ENCODE measurements around the gene FBXO10.
"Not testable (repeated sequence)": the region's sequence is repeated elsewhere in the genome, so short reads cannot be mapped to it uniquely, and the experiment has no call there.

Gene FBXO10

DNA sequence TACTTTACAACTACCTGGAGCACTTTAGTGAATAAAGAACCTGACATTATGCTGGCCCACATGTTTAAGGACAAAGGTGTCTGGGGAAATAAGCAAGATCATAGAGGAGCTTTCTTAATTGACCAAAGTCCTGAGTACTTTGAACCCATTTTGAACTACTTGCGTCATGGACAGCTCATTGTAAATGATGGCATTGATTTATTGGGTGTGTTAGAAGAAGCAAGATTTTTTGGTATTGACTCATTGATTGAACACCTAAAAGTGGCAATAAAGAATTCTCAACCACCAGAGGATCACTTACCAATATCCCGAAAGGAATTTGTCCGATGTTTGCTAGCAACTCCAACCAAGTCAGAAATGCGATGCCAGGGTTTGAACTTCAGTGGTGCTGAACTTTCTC lies 98.7 kb downstream of the FBXO10 start:
- DNase-seq, result not testable (repeated sequence)

DNA sequence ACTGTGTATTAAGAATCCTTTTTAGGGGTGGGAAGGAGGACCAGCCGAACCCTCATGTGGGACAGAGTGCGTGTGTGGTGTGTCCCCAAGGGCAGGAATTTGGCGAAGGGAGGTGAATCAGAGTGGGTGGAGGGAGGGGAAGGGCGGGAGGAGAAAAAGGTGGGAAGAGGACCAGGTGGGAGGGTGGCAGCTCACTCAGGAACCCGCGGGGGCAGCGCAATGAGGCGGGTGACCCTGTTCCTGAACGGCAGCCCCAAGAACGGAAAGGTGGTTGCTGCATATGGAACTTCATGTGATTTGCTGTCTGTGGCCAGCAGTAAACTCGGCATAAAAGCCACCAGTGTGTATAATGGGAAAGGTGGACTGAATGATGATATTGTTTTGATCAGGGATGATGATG lies 99.2 kb downstream of the FBXO10 start:
- no peak for DNase-seq

DNA sequence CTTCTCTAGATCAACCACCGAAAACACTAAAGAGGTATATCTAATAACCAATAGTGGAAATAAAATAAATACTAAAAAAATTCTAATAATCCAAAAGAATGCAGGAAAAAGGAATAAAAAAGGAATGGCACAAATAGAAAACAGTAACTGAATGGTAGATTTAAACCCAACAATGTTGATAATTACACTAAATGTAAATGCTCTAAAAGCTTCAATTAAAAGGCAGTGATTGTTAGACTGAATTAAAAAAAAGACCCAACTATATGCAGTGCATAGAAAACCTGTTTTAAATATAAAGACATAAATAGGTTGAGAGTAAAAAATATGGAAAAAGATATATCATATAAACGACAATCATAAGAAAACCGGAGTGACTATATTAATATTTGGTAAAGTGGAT lies 101.7 kb downstream of the FBXO10 start:
- no peak for DNase-seq

DNA sequence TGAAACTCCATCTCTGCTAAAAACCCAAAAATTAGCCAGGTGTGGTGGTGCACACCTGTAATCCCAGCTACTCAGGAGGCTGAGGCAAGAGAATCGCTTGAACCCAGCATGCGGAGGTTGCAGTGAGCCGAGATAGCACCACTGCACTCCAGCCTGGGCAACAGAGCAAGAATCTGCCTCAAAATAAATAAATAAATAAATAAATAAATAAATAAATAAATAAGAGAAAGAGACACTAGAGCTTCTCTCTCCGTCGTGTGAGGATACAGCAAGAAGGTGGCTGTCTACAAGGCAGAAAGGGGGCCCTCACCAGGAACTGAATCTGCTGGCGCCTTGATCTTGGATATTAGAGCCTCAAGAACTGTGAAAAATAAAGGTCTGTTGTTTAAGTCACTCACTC lies 102.2 kb downstream of the FBXO10 start:
- DNase-seq, result not testable (repeated sequence)

DNA sequence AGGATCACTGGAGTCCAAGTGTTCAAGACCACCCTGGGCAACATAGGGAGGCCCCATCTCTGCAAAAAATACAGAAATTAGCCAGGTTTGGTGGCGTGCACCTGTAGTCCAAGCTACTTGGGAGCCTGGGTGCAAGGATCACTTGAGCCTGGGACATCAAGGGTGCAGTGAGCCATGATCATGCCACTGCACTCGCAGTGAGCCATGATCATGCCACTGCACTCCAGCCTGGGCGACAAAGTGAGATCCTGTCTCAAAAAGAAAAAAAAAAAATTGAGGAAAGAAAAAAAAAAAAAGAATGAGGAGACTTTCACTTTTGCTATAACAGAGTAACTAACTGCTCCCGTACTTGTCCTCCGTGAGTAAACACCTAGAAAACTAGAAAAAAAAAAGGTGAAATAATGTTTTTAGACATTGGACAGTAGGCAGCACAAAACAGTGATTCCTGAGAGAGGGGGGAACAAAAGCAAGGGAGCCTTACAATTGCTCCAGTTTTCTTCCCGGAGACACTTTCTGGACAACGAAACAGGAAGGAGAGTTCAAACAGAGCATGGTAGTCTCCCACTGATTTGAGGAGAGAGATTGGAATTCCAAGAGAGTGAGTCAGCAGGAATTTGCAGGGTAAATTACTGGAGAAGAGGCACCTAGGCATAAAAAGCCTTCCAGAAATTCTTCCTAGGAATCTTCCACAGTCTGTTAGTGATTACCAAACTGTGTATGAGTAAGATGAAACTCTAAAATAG lies 104.1 kb downstream of the FBXO10 start:
- peak; percentile 72 for DNase-seq

DNA sequence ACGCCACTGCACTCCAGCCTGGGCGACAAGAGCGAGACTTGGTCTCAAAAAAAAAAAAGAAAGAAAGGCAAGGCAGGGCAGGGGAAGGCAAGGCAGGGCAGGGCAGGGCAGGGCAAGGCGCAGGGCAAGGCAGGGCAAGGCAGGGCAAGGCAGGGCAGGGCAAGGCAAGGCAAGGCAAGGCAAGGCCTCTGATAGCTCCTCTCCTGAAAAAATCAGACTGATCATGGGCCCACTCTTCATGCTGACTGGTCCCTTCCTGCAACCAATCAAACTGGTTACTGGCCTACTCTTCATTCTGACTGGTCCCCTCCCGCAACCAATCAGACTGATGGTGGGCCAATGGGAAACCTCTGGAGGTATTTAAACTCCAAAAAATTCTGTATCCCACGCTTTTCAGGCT lies 107.6 kb downstream of the FBXO10 start:
- DNase-seq, result no peak

DNA sequence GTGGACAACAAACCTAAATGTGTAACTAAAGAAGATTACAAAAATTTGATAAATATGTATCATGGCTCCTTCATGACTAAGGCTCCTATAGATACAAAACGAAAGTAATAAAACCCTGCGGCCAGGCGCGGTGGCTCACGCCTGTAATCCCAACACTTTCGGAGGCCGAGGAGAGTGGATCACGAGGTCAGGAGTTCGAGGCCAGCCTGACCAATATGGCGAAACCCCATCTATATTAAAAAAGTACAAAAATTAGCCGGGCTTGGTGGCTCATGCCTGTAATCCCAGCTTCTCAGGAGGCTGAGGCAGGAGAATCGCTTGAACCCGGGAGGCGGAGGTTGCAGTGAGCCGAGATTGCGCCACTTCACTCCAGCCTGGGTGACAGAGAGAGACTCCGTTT lies 108.7 kb downstream of the FBXO10 start:
- DNase-seq, result not testable (repeated sequence)

DNA sequence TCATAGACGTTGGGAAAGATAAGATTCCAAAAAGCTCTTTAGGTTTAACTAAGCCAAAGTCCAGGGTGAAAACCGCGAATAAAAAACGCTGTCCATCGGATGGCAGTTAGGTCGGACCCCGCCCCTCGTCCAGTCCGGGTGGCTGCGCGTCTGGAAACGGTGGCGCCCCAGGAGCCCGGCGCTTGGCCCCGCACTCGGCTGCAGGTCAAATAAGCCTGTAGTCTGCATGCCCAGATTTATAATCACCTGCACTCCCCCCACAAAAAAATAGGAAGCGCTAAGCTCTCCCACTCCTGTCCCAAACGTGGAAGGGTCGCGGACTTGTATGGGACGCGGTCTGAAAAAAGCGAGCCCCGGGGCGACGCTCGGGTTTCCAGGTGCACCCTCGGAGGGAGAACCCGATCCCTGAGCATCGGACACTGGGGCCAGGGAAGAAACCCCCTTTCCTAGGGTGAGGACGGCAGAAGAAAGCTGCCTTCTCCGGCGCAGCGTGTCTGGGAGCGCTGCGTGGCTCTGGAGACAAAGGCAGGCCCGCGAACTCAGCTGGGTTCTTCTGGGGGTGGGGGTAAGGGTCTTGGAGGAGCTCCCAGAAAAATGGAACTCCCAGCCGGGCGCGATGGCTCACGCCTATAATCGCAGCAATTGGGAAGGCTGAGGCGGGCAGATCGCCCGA lies 110.0 kb downstream of the FBXO10 start:
- DNase-seq, result peak; percentile 82

DNA sequence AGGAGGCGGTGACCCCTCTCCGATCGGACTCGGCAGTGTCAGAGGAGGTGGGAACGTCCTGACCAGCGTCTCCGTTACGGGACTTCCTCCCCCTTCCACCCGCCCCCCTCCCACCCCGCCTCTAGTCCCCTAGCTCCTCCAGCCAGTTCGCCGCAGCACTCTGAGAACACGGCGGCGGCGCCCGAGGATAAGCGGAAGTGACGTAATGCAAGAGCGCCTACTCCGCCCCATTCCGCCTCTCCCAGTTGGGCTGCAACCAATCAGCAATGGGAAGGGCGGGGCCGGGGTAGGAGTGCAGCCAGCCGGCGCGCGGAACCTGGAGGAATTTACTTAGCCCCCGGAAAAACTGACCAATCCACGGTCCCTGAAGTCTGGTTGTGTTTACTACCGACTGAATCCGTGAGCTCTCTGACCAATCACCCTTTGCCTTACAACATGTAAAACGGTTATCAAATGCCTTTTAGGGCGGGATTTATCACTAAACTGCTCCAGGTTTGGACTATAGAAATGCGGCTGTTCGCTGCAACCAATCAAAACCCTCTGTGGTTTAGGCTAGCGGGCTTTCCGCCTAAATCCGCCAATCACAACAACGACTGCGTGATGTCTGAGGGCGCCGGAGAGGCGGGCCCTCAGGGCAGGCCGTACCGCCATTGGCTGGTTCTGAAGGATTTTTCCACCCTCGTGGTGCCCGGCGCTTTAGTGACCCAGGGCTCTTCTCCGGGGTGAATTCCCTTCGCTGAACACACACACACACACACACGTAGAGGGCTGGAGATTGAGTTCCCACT lies 110.7 kb downstream of the FBXO10 start, which contains the start of gene ZBTB5:
Gene ZBTB5 (minus strand): TSS at position 202 of the 788 bp plus-strand sequence. CDS start 22,899 bp downstream, outside the sequence.
- DNase-seq, result peak; percentile 100

DNA sequence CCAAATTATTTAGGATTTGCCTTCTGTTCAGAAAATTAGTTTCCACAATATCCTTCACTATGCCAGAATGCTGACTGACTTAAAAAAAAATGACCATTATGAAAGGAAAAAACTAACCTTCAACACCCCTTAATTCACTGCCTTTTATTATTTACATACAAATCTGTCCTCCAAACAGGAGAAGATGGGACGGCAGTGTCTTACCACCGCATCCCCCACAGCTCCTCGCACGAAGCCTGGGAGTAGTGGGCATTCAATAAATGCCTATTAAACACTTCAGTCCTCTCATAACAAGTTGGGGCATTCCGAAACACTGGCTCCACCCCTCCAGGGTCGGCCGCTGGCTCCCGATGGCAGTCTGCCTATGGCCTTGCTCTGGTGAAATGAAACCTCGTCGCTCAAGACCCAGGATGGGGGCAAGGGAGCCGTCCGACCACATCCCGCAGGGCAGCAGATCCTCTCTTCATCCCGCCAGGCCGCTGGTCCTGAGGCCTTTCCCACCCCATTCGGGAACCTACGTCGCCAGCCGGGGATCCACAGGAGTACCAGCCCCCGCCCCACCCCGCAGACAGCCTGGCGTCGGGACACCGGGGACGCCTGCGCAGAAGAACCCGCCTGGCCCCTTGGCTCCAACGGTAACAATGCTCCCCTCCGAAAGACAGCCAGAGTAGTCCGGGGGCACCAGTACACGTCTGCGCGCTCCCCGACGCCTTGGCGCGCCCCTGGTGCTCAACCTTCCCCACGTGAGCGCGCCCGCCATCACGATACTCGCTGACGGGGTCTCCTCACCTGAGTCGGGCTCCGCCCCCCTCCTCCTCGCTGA lies 111.5 kb downstream of the FBXO10 start:
- DNase-seq, result no peak

DNA sequence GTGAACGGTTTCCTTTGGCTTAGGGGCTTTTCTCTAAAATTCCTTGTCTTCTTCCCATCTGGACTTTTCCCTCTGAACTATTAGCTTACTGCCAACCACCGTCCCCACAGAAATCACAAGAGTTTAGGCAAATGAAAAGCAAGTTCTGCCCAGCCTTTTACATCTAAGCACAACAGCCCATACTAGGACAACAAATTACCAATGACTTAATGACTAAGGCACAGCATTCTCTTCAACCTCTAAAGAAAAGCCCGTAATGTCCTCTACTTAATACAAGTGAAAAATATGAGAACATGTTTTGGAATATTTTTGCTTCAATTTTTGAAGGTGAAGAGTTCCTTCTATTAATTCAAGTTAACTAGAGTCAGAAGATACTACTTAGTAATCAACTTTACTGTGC lies 112.2 kb downstream of the FBXO10 start:
- DNase-seq, result no peak
